HepG2 (cell line): Measurements from ENCODE around the gene HNF1B. TPM values are rescaled to one million over a fixed set of nuclear protein-coding genes. Genes with fewer than 3 reads are reported as not detected.
A peak's percentile ranks its signal among the peaks of the same experiment; 100 is the strongest.

Experiments
- CAMTA2 ChIP-seq: sonication (generic); formaldehyde crosslinking; IDR thresholded peaks from 2 replicates; pipeline ENCODE4 v1.4.0; 2020; ENCODE audit warnings: mild to moderate bottlenecking, missing genetic modification reagents, borderline replicate concordance
- CCAR2 ChIP-seq: fragments of 200-400 bp; formaldehyde crosslinking; optimal IDR thresholded peaks from 2 replicates; pipeline ENCODE3; 2018; ENCODE audit warnings: low read depth, mild to moderate bottlenecking, low read length, moderate library complexity
- DMAP1 ChIP-seq: IDR thresholded peaks from 2 replicates; pipeline ENCODE4 v1.6.1; 2016
- FOXM1 ChIP-seq: sonication (generic); formaldehyde crosslinking; IDR thresholded peaks from 2 replicates; pipeline ENCODE4 v1.5.0; 2020; ENCODE audit warnings: missing genetic modification reagents
- HIVEP1 ChIP-seq: sonication (generic); formaldehyde crosslinking; IDR thresholded peaks from 2 replicates; pipeline ENCODE4 v1.4.0; 2020; ENCODE audit warnings: mild to moderate bottlenecking, missing genetic modification reagents
- IKZF4 ChIP-seq: sonication (generic); formaldehyde crosslinking; IDR thresholded peaks from 2 replicates; pipeline ENCODE4 v1.5.1; 2020; ENCODE audit warnings: borderline replicate concordance, mild to moderate bottlenecking, low read depth, missing genetic modification reagents; ENCODE audit errors: not compliant biosample characterization
- MYNN ChIP-seq: sonication (generic); formaldehyde crosslinking; IDR thresholded peaks from 2 replicates; pipeline ENCODE4 v1.4.0; 2020; ENCODE audit warnings: mild to moderate bottlenecking, low read depth, missing genetic modification reagents
- NR2F1 ChIP-seq, 2 experiments: fragments of 450-650 bp in 1 of 2; formaldehyde crosslinking in 1 of 2; IDR thresholded peaks; 2 replicates each; pipeline versions ENCODE4 v1.5.0 to v1.6.1; 2016 to 2020; ENCODE audit warnings: mild to moderate bottlenecking in 1 of 2, missing compliant biosample characterization in 1 of 2, missing genetic modification reagents in 1 of 2, moderate library complexity in 1 of 2
- SRSF4 ChIP-seq: fragments of 200-400 bp; formaldehyde crosslinking; IDR thresholded peaks from one replicate; pipeline ENCODE4 v1.6.1; 2018; ENCODE audit warnings: mild to moderate bottlenecking, low read depth, low read length, moderate library complexity; ENCODE audit not compliant: poor library complexity, severe bottlenecking
- U2AF1 ChIP-seq: fragments of 200-400 bp; formaldehyde crosslinking; optimal IDR thresholded peaks from 2 replicates; pipeline ENCODE3; 2017; ENCODE audit warnings: mild to moderate bottlenecking, low read depth, low read length
- ZNF235 ChIP-seq: sonication (generic); formaldehyde crosslinking; IDR thresholded peaks from 2 replicates; pipeline ENCODE4 v1.8.1; 2023; ENCODE audit warnings: mild to moderate bottlenecking, missing genetic modification reagents, borderline replicate concordance
- ZNF333 ChIP-seq: sonication (generic); formaldehyde crosslinking; IDR thresholded peaks from 2 replicates; pipeline ENCODE4 v1.4.0; 2020; ENCODE audit warnings: mild to moderate bottlenecking, missing genetic modification reagents, borderline replicate concordance
- polyA plus RNA-seq, 8 experiments: library from polyadenylated mRNA; depleted of rRNA in 3 of 8; stranded (reverse) in 7 of 8; unstranded in 1 of 8; fragments of >200 nt; fragmentation: Illumina TruSeq in 4 of 8; extraction: Trizol in 4 of 8; gene quantifications; 2 replicates each; pipeline versions ENCODE4 v1.2.1 to v1.2.3, GENCODE V29; 2011 to 2016; ENCODE audit warnings: low read depth in 4 of 8, missing spikeins in 1 of 8, mixed read lengths in 1 of 8; ENCODE audit not compliant: insufficient read depth in 1 of 8
- total RNA-seq, 5 experiments: library from RNA; depleted of rRNA; stranded (reverse); fragments of >200 nt; fragmentation: Illumina TruSeq; extraction: Trizol; gene quantifications; 2 replicates each; pipeline ENCODE4 v1.2.3, GENCODE V29; 2016; ENCODE audit warnings: low read depth in 1 of 5
- TF ChIP-seq, protein P1 (sequence below): fragments of 450-650 bp; IDR thresholded peaks from 2 replicates; pipeline ENCODE4 v1.6.1; 2017; ENCODE audit warnings: mild to moderate bottlenecking
- TF ChIP-seq, protein P2 (sequence below), 2 experiments: sonication (generic) in 1 of 2; formaldehyde crosslinking in 1 of 2; IDR thresholded peaks; 2 replicates each; pipeline versions ENCODE4 v1.4.0 to v1.6.1; 2018 to 2020; ENCODE audit warnings: missing genetic modification reagents in 2 of 2, borderline replicate concordance in 1 of 2, low read depth in 1 of 2, mild to moderate bottlenecking in 1 of 2, missing biosample characterization in 1 of 2
- TF ChIP-seq, protein P3 (sequence below): sonication (generic); formaldehyde crosslinking; IDR thresholded peaks from 2 replicates; pipeline ENCODE4 v1.4.0; 2020; ENCODE audit warnings: missing genetic modification reagents, borderline replicate concordance
- TF ChIP-seq, protein P4 (sequence below): sonication (generic); formaldehyde crosslinking; IDR thresholded peaks from 2 replicates; pipeline ENCODE4 v1.4.0; 2020; ENCODE audit warnings: missing genetic modification reagents
- TF ChIP-seq, protein P5 (sequence below): sonication (generic); formaldehyde crosslinking; IDR thresholded peaks from 2 replicates; pipeline ENCODE4 v1.4.0; 2020; ENCODE audit warnings: missing genetic modification reagents

HNF1B gene
- total and polyA plus RNA-seq, 2 of the 13 experiments (the other 11 are each of a cell fraction or from before 2014, with no cell fraction given) = 1.9 to 5.3 TPM

DNA sequence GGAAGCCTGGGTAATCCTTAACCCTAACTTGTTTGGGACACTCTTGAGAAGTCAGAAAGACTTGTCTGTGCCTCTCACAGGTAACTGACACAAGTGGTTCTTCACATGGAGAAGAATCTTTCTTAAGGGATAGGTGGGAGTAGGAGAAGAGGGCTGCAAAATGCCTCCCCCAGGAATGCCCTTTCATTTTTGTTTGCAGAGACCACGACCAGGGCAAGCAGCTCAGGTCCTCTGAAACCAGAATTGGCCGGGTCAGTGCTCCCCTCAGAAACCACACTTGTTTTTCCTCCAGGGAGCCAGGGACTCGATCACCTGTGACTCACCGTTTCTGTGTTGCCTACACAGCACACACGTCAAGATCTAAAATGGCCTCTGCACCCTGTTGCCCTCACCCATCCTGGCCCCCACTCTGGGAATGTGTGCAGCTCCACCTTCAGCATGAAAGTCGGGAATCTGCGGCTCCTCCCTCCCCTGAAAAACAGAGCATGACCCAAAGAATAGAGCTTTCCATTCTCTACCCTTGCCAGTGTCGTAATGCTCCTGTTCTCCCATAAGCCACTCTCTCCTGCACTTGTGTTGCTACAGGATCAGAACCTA is 36.1 kb downstream of the HNF1B start (continued):
- TF ChIP-seq, protein P1, sequence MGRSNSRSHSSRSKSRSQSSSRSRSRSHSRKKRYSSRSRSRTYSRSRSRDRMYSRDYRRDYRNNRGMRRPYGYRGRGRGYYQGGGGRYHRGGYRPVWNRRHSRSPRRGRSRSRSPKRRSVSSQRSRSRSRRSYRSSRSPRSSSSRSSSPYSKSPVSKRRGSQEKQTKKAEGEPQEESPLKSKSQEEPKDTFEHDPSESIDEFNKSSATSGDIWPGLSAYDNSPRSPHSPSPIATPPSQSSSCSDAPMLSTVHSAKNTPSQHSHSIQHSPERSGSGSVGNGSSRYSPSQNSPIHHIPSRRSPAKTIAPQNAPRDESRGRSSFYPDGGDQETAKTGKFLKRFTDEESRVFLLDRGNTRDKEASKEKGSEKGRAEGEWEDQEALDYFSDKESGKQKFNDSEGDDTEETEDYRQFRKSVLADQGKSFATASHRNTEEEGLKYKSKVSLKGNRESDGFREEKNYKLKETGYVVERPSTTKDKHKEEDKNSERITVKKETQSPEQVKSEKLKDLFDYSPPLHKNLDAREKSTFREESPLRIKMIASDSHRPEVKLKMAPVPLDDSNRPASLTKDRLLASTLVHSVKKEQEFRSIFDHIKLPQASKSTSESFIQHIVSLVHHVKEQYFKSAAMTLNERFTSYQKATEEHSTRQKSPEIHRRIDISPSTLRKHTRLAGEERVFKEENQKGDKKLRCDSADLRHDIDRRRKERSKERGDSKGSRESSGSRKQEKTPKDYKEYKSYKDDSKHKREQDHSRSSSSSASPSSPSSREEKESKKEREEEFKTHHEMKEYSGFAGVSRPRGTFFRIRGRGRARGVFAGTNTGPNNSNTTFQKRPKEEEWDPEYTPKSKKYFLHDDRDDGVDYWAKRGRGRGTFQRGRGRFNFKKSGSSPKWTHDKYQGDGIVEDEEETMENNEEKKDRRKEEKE = no peak
- TF ChIP-seq, protein P2, sequence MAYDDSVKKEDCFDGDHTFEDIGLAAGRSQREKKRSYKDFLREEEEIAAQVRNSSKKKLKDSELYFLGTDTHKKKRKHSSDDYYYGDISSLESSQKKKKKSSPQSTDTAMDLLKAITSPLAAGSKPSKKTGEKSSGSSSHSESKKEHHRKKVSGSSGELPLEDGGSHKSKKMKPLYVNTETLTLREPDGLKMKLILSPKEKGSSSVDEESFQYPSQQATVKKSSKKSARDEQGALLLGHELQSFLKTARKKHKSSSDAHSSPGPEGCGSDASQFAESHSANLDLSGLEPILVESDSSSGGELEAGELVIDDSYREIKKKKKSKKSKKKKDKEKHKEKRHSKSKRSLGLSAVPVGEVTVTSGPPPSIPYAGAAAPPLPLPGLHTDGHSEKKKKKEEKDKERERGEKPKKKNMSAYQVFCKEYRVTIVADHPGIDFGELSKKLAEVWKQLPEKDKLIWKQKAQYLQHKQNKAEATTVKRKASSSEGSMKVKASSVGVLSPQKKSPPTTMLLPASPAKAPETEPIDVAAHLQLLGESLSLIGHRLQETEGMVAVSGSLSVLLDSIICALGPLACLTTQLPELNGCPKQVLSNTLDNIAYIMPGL (CRISPR knock-in tag; IDR thresholded peaks at IDR 0.05; ENCODE audit: borderline replicate concordance in 1 of 2, low read depth in 1 of 2) = 0 out of 4 replicates have a peak, but pooled peaks of 1 of the 2 experiments have one; percentile 33
- no peak for TF ChIP-seq ZNF333 (CRISPR knock-in tag)
- no peak for TF ChIP-seq NR2F1 (CRISPR knock-in tag; IDR thresholded peaks at IDR 0.05)
- TF ChIP-seq, protein P3, sequence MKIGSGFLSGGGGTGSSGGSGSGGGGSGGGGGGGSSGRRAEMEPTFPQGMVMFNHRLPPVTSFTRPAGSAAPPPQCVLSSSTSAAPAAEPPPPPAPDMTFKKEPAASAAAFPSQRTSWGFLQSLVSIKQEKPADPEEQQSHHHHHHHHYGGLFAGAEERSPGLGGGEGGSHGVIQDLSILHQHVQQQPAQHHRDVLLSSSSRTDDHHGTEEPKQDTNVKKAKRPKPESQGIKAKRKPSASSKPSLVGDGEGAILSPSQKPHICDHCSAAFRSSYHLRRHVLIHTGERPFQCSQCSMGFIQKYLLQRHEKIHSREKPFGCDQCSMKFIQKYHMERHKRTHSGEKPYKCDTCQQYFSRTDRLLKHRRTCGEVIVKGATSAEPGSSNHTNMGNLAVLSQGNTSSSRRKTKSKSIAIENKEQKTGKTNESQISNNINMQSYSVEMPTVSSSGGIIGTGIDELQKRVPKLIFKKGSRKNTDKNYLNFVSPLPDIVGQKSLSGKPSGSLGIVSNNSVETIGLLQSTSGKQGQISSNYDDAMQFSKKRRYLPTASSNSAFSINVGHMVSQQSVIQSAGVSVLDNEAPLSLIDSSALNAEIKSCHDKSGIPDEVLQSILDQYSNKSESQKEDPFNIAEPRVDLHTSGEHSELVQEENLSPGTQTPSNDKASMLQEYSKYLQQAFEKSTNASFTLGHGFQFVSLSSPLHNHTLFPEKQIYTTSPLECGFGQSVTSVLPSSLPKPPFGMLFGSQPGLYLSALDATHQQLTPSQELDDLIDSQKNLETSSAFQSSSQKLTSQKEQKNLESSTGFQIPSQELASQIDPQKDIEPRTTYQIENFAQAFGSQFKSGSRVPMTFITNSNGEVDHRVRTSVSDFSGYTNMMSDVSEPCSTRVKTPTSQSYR (CRISPR knock-in tag) = no peak; the same call in 1 of the 2 replicates
- TF ChIP-seq HIVEP1 (CRISPR knock-in tag) = no peak
- TF ChIP-seq IKZF4 (CRISPR knock-in tag) = no peak
- no peak for TF ChIP-seq DMAP1 (CRISPR knock-in tag)
- TF ChIP-seq CAMTA2 (CRISPR knock-in tag) = no peak
- no peak for TF ChIP-seq FOXM1 (CRISPR knock-in tag)
- TF ChIP-seq ZNF235 (CRISPR knock-in tag) = no peak
- TF ChIP-seq CCAR2 = no peak
- TF ChIP-seq, protein P4, sequence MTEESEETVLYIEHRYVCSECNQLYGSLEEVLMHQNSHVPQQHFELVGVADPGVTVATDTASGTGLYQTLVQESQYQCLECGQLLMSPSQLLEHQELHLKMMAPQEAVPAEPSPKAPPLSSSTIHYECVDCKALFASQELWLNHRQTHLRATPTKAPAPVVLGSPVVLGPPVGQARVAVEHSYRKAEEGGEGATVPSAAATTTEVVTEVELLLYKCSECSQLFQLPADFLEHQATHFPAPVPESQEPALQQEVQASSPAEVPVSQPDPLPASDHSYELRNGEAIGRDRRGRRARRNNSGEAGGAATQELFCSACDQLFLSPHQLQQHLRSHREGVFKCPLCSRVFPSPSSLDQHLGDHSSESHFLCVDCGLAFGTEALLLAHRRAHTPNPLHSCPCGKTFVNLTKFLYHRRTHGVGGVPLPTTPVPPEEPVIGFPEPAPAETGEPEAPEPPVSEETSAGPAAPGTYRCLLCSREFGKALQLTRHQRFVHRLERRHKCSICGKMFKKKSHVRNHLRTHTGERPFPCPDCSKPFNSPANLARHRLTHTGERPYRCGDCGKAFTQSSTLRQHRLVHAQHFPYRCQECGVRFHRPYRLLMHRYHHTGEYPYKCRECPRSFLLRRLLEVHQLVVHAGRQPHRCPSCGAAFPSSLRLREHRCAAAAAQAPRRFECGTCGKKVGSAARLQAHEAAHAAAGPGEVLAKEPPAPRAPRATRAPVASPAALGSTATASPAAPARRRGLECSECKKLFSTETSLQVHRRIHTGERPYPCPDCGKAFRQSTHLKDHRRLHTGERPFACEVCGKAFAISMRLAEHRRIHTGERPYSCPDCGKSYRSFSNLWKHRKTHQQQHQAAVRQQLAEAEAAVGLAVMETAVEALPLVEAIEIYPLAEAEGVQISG (CRISPR knock-in tag) = peak; percentile 45; the same call in 1 of the 2 replicates
- TF ChIP-seq U2AF1 = no peak
- TF ChIP-seq, protein P5, sequence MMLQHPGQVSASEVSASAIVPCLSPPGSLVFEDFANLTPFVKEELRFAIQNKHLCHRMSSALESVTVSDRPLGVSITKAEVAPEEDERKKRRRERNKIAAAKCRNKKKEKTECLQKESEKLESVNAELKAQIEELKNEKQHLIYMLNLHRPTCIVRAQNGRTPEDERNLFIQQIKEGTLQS = peak; percentile 43; the same call in 1 of the 2 replicates
- TF ChIP-seq MYNN (CRISPR knock-in tag) = no peak
- TF ChIP-seq SRSF4 = no peak
